Measurements from ENCODE around the gene ASAH2. TPM values are rescaled to one million over a fixed set of nuclear protein-coding genes. Genes with fewer than 3 reads are reported as not detected.

ASAH2 gene
- total RNA-seq, 1 donor from 2014 or later, result not detected

DNA sequence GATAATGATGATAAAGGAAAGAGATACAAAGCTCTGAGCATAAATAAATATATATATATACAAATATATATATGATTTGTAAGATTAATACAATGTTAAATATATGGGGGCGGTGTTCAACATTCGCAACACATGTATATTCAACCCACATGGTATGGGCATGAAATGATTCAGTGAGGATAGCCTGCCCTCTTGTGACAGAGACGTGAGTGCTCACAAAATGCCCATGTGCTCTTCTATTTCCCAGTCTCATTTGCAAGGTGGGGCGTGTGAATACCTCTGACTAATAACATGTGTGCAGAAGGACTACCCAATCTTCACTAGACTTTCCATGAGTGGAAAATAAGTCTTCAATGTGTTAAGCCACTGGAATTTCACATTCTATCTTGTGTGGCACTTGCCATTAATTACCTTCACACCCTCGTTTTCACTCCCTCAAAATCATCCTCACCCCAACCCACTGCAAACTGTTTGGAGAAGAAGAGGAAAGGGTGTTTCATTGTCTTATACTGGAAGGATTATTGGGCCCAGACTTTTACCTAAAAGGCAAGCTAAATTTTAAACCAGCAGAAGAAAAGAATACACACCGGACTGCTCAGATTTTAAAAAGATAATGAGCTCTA, 26.9 kb downstream of the ASAH2 start:
- DNase-seq (no peak), ATAC-seq (peak; percentile 69 to 76)
- H3K27ac ChIP-seq, result no peak overlapping the region
- H3K4me1 ChIP-seq, result no peaks in the 10 kb centered on the region
- H3K9me3 ChIP-seq, result no peaks in the 10 kb centered on the region
- no peak overlapping the region for H3K4me3 ChIP-seq
- no peaks in the 10 kb centered on the region for H3K27me3 ChIP-seq (ENCODE audit: low read depth)
- TF ChIP-seq, protein P1, sequence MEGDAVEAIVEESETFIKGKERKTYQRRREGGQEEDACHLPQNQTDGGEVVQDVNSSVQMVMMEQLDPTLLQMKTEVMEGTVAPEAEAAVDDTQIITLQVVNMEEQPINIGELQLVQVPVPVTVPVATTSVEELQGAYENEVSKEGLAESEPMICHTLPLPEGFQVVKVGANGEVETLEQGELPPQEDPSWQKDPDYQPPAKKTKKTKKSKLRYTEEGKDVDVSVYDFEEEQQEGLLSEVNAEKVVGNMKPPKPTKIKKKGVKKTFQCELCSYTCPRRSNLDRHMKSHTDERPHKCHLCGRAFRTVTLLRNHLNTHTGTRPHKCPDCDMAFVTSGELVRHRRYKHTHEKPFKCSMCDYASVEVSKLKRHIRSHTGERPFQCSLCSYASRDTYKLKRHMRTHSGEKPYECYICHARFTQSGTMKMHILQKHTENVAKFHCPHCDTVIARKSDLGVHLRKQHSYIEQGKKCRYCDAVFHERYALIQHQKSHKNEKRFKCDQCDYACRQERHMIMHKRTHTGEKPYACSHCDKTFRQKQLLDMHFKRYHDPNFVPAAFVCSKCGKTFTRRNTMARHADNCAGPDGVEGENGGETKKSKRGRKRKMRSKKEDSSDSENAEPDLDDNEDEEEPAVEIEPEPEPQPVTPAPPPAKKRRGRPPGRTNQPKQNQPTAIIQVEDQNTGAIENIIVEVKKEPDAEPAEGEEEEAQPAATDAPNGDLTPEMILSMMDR (IDR thresholded peaks at IDR 0.05), result peak; percentile 47
- no peaks in the 10 kb centered on the region for H3K36me3 ChIP-seq
- intact Hi-C loops (cut with DNase I), result no loop called here

GRCh38 chr10:50222199-50222598, 29.1 kb downstream of the ASAH2 start:
- ATAC-seq (no peak), DNase-seq (no peak)
- TF ChIP-seq, protein P1 (IDR thresholded peaks at IDR 0.05), result no peak
- no peaks in the 10 kb centered on the region for H3K9me3 ChIP-seq
- H3K27ac ChIP-seq, result no peak overlapping the region
- H3K4me1 ChIP-seq, result no peaks in the 10 kb centered on the region
- H3K36me3 ChIP-seq, result no peaks in the 10 kb centered on the region
- intact Hi-C loops (cut with DNase I), result no loop called here
- H3K4me3 ChIP-seq, result no peak overlapping the region
- no peaks in the 10 kb centered on the region for H3K27me3 ChIP-seq (ENCODE audit: low read depth)

- TF ChIP-seq, protein P1 (IDR thresholded peaks at IDR 0.05), result no peak
- Histone ChIP-seq H3K27ac (no peak overlapping the region), H3K4me3 (no peak overlapping the region), H3K36me3 (no peaks in the 10 kb centered on the region), H3K27me3 (ENCODE audit: low read depth) (no peaks in the 10 kb centered on the region), H3K9me3 (no peaks in the 10 kb centered on the region), H3K4me1 (no peaks in the 10 kb centered on the region)
- intact Hi-C loops (cut with DNase I), result no loop called here
- ATAC-seq (no peak), DNase-seq (no peak)
Observed at GRCh38 chr10:50221470-50221869, 29.8 kb downstream of the ASAH2 start.

GRCh38 chr10:50219646-50220045, 31.7 kb downstream of the ASAH2 start:
- DNase-seq, result no peak
- no peak overlapping the region for H3K27ac ChIP-seq
- TF ChIP-seq, protein P1 (IDR thresholded peaks at IDR 0.05), result no peak
- H3K27me3 ChIP-seq (ENCODE audit: low read depth), result no peaks in the 10 kb centered on the region
- no peak for ATAC-seq
- no peaks in the 10 kb centered on the region for H3K4me1 ChIP-seq
- no peak overlapping the region for H3K4me3 ChIP-seq
- no peaks in the 10 kb centered on the region for H3K36me3 ChIP-seq
- no peaks in the 10 kb centered on the region for H3K9me3 ChIP-seq
- intact Hi-C loops (cut with DNase I), result no loop called here

DNA sequence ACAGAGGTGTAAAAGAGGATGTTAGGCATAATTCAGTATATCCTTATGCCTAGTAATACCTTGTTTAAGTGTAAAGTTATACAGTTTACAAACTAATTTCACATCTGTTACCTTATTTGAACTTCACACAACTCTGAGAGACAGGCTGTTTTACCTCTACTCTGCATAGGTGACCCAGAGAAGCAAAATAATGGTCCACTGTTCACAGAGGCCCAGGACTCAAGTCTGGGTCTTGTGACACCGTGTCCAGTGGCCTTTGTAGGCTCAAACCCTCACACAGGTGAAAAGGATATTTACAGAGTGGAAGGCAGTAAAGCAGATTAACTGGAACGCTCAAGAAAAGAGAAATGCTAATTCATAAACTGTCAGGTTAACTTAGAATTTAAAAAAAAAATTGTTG, 32.1 kb downstream of the ASAH2 start:
- intact Hi-C loops (cut with DNase I), result no loop called here
- Histone ChIP-seq H3K36me3 (no peaks in the 10 kb centered on the region), H3K27me3 (ENCODE audit: low read depth) (no peaks in the 10 kb centered on the region), H3K4me1 (no peaks in the 10 kb centered on the region), H3K4me3 (no peak overlapping the region), H3K27ac (no peak overlapping the region), H3K9me3 (no peaks in the 10 kb centered on the region)
- DNase-seq (no peak), ATAC-seq (no peak)
- TF ChIP-seq, protein P1 (IDR thresholded peaks at IDR 0.05), result no peak
